SU-DHL-6 (cell line): Measurements from ENCODE around the gene NAPA.

Source experiments
- CTCF ChIP-seq: fragments of 200-600 bp; sonication (generic); IDR thresholded peaks from one replicate; pipeline ENCODE4 v1.5.1; 2017; ENCODE audit warnings: antibody characterized with exemption, mild to moderate bottlenecking, low read length, moderate library complexity; ENCODE audit not compliant: insufficient read depth, poor library complexity, severe bottlenecking
- EZH2phosphoT487 ChIP-seq: fragments of 200-600 bp; sonication (generic), shearing (Covaris generic); conservative IDR thresholded peaks from 2 replicates; pipeline ENCODE4 v1.6.1; 2018; ENCODE audit warnings: mild to moderate bottlenecking, antibody characterized with exemption, low read length, moderate library complexity, mixed read lengths

GRCh38 chr19:47479701-47480503 is 35.0 kb downstream of the NAPA start:
- no peak for TF ChIP-seq CTCF
- no peak for TF ChIP-seq EZH2phosphoT487
